Colonic mucosa (tissue), 4 donors: Measurements from ENCODE around the gene ACTR1A. TPM values are rescaled to one million over a fixed set of nuclear protein-coding genes. Genes with fewer than 3 reads are reported as not detected.

Experiments used
- DNase-seq: peaks from one replicate; pipeline ENCODE4 v3.0.0-alpha.2; 2020
- H3K27ac ChIP-seq: fragments of 200-600 bp; one replicate; pipeline ENCODE4 v1.8.0; 2021
- H3K27me3 ChIP-seq: fragments of 200-600 bp; one replicate; pipeline ENCODE4 v1.8.0; 2021
- H3K36me3 ChIP-seq: fragments of 200-600 bp; one replicate; pipeline ENCODE4 v1.8.0; 2021
- H3K4me1 ChIP-seq: fragments of 200-600 bp; one replicate; pipeline ENCODE4 v1.8.0; 2021; ENCODE audit warnings: mild to moderate bottlenecking
- H3K4me3 ChIP-seq: fragments of 200-600 bp; one replicate; pipeline ENCODE4 v1.8.0; 2021
- H3K9ac ChIP-seq, 2 donors: one replicate each; pipeline ENCODE4 v1.7.0; 2013; ENCODE audit warnings: control low read depth in 2 of 2, low read depth in 2 of 2, low read length in 2 of 2
- H3K9me3 ChIP-seq: fragments of 200-600 bp; one replicate; pipeline ENCODE4 v1.8.0; 2021
- intact Hi-C: fragments of 100-400 bp; cut with DNase I; formaldehyde crosslinking; loops from one replicate; pipeline ENCODE4 v1.14.1; 2022
- total RNA-seq, 2 donors: library from RNA; stranded (reverse); fragmentation: NEBNext Ultra II Directional in 1 of 2; extraction: Animal tissue kit (Norgen Biotek cat#: 25700) in 1 of 2; gene quantifications; one replicate each; pipeline ENCODE4 v1.2.1, GENCODE V29; 2021
- TF ChIP-seq, protein P1 (sequence below): fragments of 200-600 bp; IDR thresholded peaks from one replicate; pipeline ENCODE4 v1.8.0; 2022; ENCODE audit warnings: antibody characterized with exemption, mild to moderate bottlenecking
- donor health status: healthy.
- donor health status: DM: no; HTN: no; CAD: no.
- donor health status: DM: no; HTN: no; CAD: no.

Gene ACTR1A
- total RNA-seq, 2 donors from 2014 or later: 76.4 to 88.8 TPM

DNA sequence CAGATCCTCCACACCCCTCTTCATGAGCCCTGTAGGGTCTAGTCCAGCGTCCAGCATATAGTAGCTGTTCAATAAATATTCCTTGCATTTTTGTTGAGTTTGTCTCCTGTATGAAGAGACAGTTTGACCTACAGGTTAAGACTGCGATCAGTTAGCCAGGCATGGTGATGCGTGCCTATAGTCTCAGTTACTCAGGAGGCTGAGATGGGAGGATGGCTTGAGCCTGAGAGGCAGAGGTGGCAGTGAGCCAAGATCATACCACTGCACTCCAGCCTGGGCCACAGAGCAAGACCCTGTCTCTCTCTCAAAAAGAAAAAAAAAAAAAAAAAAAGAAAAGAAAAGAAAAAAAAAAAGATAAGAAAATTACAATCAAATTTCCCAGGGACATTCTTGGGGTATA is 65.0 kb downstream of the ACTR1A start:
- intact Hi-C loops: no loop called here
- Histone ChIP-seq H3K27me3 (no peaks in the 10 kb centered on the region), H3K36me3 (no peaks in the 10 kb centered on the region), H3K4me1 (no peaks in the 10 kb centered on the region), H3K9ac (no peak overlapping the region), H3K27ac (no peak overlapping the region), H3K9me3 (no peaks in the 10 kb centered on the region), H3K4me3 (no peak overlapping the region)
- no peak for DNase-seq
- TF ChIP-seq, protein P1, sequence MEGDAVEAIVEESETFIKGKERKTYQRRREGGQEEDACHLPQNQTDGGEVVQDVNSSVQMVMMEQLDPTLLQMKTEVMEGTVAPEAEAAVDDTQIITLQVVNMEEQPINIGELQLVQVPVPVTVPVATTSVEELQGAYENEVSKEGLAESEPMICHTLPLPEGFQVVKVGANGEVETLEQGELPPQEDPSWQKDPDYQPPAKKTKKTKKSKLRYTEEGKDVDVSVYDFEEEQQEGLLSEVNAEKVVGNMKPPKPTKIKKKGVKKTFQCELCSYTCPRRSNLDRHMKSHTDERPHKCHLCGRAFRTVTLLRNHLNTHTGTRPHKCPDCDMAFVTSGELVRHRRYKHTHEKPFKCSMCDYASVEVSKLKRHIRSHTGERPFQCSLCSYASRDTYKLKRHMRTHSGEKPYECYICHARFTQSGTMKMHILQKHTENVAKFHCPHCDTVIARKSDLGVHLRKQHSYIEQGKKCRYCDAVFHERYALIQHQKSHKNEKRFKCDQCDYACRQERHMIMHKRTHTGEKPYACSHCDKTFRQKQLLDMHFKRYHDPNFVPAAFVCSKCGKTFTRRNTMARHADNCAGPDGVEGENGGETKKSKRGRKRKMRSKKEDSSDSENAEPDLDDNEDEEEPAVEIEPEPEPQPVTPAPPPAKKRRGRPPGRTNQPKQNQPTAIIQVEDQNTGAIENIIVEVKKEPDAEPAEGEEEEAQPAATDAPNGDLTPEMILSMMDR: no peak

DNA sequence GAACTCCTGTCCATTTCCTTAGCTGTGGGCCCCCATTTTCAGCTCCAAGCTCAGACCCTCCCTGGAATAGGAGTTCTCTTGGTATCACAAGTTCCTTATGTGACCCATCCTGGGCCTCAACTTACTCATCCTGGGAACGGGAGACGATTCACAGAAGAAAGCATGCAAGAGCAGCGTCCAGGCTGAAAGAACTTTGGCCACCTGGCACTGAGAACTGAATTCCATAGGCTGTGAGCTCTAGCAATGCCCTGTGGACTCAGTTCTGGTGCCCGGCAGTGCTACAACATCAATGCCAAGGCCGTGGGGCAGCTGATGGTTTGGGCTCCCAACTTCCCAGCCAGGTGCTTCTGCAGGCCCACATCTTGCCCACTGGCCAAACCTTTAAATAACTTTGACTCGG is 66.2 kb downstream of the ACTR1A start:
- no peak overlapping the region for H3K27ac ChIP-seq
- DNase-seq: no peak

DNA sequence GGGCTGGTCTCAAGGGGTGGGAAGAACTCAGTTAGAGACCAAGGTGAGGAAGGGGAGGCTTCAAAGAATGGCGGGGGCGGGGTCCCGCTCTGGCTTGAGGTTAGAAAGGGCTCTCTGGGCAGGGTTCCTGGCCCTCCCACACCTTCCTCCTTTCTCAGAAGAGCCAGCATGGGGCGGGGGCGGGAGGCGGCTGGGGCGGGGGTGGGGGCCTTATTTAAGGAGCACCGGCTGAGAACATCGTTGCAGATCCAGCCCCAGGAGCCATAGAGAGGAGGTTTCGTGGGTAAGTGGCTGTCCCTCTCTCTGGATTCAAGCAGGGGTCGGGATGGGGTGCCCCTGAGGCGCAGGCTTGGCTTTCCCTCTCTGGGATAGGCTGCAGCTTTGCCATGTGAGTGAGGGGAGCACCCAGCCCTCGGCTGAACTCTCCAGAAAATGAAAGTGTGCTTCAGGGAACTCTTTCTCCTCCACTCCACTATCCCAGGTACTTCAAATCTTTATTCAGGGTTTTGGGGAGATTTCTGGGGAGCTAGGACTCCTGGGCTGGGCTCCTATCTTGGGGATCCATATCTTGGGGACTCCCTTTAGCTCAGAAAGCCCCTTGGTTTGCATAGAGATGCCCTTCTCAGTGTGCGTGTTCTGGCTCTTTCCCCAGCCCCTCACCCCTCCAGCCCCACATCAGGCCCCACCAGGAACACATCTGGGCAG is 66.8 kb downstream of the ACTR1A start:
- intact Hi-C loops: no loop called here
- Histone ChIP-seq H3K9me3 (no peaks in the 10 kb centered on the region), H3K4me1 (peaks cover 4% of the 10 kb centered on the region), H3K4me3 (no peak overlapping the region), H3K27me3 (no peaks in the 10 kb centered on the region), H3K9ac (peak overlapping the region in 1 of 2 donors; percentile 56), H3K36me3 (no peaks in the 10 kb centered on the region), H3K27ac (peak overlapping the region; percentile 47)
- DNase-seq: no peak
- TF ChIP-seq, protein P1: no peak

More for the DNA sequence above, 66.2 kb downstream of the ACTR1A start:
- Histone ChIP-seq H3K27me3 (no peaks in the 10 kb centered on the region), H3K9me3 (no peaks in the 10 kb centered on the region), H3K36me3 (no peaks in the 10 kb centered on the region), H3K4me3 (no peak overlapping the region), H3K9ac (peak overlapping the region in 1 of 2 donors; percentile 34), H3K4me1 (peaks cover 4% of the 10 kb centered on the region)
- intact Hi-C loops: no loop called here
- TF ChIP-seq, protein P1: no peak

DNA sequence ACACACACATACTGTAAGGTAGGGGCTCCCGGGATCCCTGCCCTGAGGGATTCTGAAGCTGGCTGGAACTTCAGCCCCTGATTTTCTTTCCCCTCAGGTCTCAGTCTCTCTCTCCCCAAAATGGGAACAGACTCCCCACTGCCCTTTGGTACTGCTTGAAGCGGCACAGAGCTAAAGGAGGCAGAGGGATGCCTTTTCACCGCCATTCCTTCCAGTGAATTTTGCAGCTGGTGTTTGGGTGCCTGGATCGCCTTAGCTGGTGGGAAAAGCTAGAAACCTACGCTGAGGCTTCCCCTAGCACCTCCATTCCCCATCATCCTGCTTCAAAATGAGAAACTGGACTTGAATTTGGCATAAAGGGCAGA is 67.4 kb downstream of the ACTR1A start:
- H3K27ac ChIP-seq: peak overlapping the region; percentile 47
- no peaks in the 10 kb centered on the region for H3K27me3 ChIP-seq
- no peak overlapping the region for H3K4me3 ChIP-seq
- intact Hi-C loops: no loop called here
- peaks cover 4% of the 10 kb centered on the region for H3K4me1 ChIP-seq
- TF ChIP-seq, protein P1: no peak
- H3K9me3 ChIP-seq: no peaks in the 10 kb centered on the region
- no peaks in the 10 kb centered on the region for H3K36me3 ChIP-seq
- peak overlapping the region in 1 of 2 donors; percentile 56 for H3K9ac ChIP-seq
- DNase-seq: no peak

DNA sequence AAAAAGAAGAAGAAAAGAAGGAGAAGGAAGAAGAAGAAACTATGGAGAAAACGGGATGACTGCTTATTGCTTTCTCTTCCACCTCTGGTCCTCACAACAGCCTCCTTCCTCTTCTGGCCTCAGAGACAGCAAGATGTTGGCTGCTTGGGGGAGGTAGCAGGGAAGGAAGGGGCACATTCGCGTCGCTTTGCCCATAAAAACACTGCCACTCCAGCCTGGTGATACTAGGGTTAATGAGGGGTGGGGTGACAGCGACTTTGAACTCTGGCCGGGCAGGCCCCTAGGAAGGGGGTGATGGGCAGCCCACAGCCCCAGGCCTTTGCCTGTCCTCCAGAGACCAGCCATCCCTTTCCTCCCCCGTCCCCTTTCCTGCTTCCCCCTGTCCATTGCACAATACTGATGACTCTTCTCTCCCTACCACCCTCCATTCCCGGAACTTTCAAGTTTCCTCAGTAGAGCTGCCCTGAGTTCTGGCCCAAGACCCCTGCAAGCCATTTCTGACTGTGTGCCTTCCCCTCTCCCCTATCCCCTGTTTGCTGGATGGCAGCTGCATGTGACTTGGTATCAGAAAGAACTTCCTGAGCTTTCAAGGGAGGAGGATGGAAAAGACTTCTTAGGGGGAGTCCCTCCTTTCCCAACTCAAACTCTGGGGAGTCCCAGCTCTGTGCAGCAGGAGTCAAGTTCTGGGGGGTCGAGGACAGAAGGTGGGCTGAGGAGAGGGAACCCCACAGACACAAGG is 67.9 kb downstream of the ACTR1A start:
- H3K9me3 ChIP-seq: no peaks in the 10 kb centered on the region
- peaks cover 4% of the 10 kb centered on the region for H3K4me1 ChIP-seq
- TF ChIP-seq, protein P1: no peak
- H3K27ac ChIP-seq: peak overlapping the region; percentile 47
- no peaks in the 10 kb centered on the region for H3K36me3 ChIP-seq
- peak overlapping the region in 1 of 2 donors; percentile 56 for H3K9ac ChIP-seq
- no peak overlapping the region for H3K4me3 ChIP-seq
- no peak for DNase-seq
- no peaks in the 10 kb centered on the region for H3K27me3 ChIP-seq
- intact Hi-C loops: no loop called here
